Measurements from ENCODE around the gene TLR6.

- TF ChIP-seq E2F5 (CRISPR knock-in tag; IDR thresholded peaks at IDR 0.05) (no peak), ATF3 (CRISPR knock-in tag; conservative IDR thresholded peaks at IDR 0.05) (no peak), E2F1 (CRISPR knock-in tag; IDR thresholded peaks at IDR 0.05) (no peak), SMAD3 (CRISPR knock-in tag; IDR thresholded peaks at IDR 0.05; ENCODE audit: borderline replicate concordance) (no peak), RELA (CRISPR knock-in tag; IDR thresholded peaks at IDR 0.05; ENCODE audit: borderline replicate concordance) (no peak), ZBTB21 (CRISPR knock-in tag; IDR thresholded peaks at IDR 0.05; ENCODE audit: borderline replicate concordance) (no peak), SP1 (CRISPR knock-in tag; conservative IDR thresholded peaks at IDR 0.05) (no peak), PRDM15 (CRISPR knock-in tag; IDR thresholded peaks at IDR 0.05) (no peak), NR1H2 (CRISPR knock-in tag; IDR thresholded peaks at IDR 0.05) (no peak), KAT7 (CRISPR knock-in tag; IDR thresholded peaks at IDR 0.05; ENCODE audit: borderline replicate concordance) (no peak)
- TF ChIP-seq, protein P1, sequence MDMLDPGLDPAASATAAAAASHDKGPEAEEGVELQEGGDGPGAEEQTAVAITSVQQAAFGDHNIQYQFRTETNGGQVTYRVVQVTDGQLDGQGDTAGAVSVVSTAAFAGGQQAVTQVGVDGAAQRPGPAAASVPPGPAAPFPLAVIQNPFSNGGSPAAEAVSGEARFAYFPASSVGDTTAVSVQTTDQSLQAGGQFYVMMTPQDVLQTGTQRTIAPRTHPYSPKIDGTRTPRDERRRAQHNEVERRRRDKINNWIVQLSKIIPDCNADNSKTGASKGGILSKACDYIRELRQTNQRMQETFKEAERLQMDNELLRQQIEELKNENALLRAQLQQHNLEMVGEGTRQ (CRISPR knock-in tag; IDR thresholded peaks at IDR 0.05) = no peak
- TF ChIP-seq, protein P2, sequence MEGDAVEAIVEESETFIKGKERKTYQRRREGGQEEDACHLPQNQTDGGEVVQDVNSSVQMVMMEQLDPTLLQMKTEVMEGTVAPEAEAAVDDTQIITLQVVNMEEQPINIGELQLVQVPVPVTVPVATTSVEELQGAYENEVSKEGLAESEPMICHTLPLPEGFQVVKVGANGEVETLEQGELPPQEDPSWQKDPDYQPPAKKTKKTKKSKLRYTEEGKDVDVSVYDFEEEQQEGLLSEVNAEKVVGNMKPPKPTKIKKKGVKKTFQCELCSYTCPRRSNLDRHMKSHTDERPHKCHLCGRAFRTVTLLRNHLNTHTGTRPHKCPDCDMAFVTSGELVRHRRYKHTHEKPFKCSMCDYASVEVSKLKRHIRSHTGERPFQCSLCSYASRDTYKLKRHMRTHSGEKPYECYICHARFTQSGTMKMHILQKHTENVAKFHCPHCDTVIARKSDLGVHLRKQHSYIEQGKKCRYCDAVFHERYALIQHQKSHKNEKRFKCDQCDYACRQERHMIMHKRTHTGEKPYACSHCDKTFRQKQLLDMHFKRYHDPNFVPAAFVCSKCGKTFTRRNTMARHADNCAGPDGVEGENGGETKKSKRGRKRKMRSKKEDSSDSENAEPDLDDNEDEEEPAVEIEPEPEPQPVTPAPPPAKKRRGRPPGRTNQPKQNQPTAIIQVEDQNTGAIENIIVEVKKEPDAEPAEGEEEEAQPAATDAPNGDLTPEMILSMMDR (IDR thresholded peaks at IDR 0.05) = no peak
- TF ChIP-seq, protein P3, sequence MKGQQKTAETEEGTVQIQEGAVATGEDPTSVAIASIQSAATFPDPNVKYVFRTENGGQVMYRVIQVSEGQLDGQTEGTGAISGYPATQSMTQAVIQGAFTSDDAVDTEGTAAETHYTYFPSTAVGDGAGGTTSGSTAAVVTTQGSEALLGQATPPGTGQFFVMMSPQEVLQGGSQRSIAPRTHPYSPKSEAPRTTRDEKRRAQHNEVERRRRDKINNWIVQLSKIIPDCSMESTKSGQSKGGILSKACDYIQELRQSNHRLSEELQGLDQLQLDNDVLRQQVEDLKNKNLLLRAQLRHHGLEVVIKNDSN (CRISPR knock-in tag; IDR thresholded peaks at IDR 0.05) = no peak
- TF ChIP-seq, protein P4, sequence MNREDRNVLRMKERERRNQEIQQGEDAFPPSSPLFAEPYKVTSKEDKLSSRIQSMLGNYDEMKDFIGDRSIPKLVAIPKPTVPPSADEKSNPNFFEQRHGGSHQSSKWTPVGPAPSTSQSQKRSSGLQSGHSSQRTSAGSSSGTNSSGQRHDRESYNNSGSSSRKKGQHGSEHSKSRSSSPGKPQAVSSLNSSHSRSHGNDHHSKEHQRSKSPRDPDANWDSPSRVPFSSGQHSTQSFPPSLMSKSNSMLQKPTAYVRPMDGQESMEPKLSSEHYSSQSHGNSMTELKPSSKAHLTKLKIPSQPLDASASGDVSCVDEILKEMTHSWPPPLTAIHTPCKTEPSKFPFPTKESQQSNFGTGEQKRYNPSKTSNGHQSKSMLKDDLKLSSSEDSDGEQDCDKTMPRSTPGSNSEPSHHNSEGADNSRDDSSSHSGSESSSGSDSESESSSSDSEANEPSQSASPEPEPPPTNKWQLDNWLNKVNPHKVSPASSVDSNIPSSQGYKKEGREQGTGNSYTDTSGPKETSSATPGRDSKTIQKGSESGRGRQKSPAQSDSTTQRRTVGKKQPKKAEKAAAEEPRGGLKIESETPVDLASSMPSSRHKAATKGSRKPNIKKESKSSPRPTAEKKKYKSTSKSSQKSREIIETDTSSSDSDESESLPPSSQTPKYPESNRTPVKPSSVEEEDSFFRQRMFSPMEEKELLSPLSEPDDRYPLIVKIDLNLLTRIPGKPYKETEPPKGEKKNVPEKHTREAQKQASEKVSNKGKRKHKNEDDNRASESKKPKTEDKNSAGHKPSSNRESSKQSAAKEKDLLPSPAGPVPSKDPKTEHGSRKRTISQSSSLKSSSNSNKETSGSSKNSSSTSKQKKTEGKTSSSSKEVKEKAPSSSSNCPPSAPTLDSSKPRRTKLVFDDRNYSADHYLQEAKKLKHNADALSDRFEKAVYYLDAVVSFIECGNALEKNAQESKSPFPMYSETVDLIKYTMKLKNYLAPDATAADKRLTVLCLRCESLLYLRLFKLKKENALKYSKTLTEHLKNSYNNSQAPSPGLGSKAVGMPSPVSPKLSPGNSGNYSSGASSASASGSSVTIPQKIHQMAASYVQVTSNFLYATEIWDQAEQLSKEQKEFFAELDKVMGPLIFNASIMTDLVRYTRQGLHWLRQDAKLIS (CRISPR knock-in tag; IDR thresholded peaks at IDR 0.05; ENCODE audit: borderline replicate concordance) = no peak
Observed at GRCh38 chr4:38823766-38824165, 32.9 kb downstream of the TLR6 start.
